Liver (tissue), 3 donors: ENCODE data around the gene NR3C1.

Experiments used
- CTCF ChIP-seq: fragments of 150-350 bp; IDR thresholded peaks from 2 replicates; pipeline ENCODE4 v1.5.1; 2017; ENCODE audit warnings: improper control_type of control experiment, low read depth, low read length; ENCODE audit not compliant: missing input control
- EGR1 ChIP-seq, 2 donors: IDR thresholded peaks; 2 replicates each; pipeline ENCODE4 v1.6.1; 2016 to 2018; ENCODE audit warnings: antibody characterized with exemption in 2 of 2, low read depth in 2 of 2
- GABPA ChIP-seq, 2 donors: IDR thresholded peaks in 1 of 2; conservative IDR thresholded peaks in 1 of 2; 2 replicates each; pipeline ENCODE4 v1.6.1; 2016; ENCODE audit warnings: antibody characterized with exemption in 2 of 2, mild to moderate bottlenecking in 1 of 2, moderate library complexity in 1 of 2
- HNF4A ChIP-seq, 2 donors: conservative IDR thresholded peaks; 2 replicates each; pipeline ENCODE4 v1.6.1; 2016; ENCODE audit warnings: antibody characterized with exemption in 2 of 2, mild to moderate bottlenecking in 2 of 2
- HNF4G ChIP-seq: IDR thresholded peaks from 2 replicates; pipeline ENCODE4 v1.6.1; 2016; ENCODE audit warnings: antibody characterized with exemption
- RAD21 ChIP-seq, 2 donors: IDR thresholded peaks; 2 replicates each; pipeline ENCODE4 v1.6.1; 2016; ENCODE audit warnings: antibody characterized with exemption in 2 of 2, mild to moderate bottlenecking in 2 of 2
- YY1 ChIP-seq: IDR thresholded peaks from 2 replicates; pipeline ENCODE4 v1.6.1; 2016; ENCODE audit warnings: antibody characterized with exemption, mild to moderate bottlenecking
- donor health status: healthy.
- donor health status: healthy.

DNA sequence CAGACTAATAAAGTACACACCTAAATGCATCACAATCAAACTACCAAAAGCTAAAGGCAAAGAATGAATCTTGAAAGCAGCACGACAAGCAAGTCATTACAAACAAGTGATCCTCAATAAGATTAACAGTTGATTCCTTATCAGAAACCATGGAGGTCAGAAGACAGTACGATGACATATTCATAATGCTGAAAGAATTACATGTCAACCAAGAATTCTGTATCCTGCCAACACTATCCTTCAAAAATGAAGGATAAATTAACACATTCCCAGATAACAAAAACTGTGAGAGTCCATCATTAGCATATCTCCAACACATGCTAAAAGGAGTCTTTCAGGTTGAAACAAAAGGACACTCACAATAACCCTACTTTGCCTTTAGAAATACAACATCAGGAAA, 39.4 kb downstream of the NR3C1 start:
- TF ChIP-seq RAD21 (IDR thresholded peaks at IDR 0.05) (no peak), YY1 (no peak), HNF4G (no peak), CTCF (no peak), HNF4A (conservative IDR thresholded peaks at IDR 0.05) (no peak), GABPA (IDR thresholded peaks at IDR 0.05 in 1 of 2, conservative IDR thresholded peaks at IDR 0.05 in 1 of 2) (no peak), EGR1 (IDR thresholded peaks at IDR 0.05; ENCODE audit: low read depth in 2 of 2) (no peak)
